ENCODE measurements around the gene GLB1L3.
"Not testable (repeated sequence)": the region's sequence is repeated elsewhere in the genome, so short reads cannot be mapped to it uniquely, and the experiment has no call there.

The GLB1L3 gene

DNA sequence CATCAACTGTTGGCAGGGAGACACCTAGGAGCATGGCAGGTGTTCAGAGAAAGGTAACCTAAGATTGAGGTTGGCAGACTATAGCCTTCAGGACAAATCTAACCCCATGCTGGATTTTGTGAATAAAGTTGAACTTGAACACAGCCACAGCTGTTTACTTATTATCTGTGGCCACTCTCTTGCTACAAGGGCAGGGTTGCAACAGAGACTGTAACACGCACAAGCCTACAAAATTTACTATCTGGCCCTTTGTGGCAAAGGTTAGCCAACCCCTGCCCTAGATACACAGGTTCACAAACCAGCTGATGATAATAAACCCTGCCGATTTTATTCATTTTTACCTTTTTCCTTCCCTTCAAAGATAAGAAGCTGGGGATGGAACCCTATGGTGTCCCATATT lies 25.5 kb upstream of the GLB1L3 start:
- DNase-seq (ENCODE audit: low spot score): no peak

DNA sequence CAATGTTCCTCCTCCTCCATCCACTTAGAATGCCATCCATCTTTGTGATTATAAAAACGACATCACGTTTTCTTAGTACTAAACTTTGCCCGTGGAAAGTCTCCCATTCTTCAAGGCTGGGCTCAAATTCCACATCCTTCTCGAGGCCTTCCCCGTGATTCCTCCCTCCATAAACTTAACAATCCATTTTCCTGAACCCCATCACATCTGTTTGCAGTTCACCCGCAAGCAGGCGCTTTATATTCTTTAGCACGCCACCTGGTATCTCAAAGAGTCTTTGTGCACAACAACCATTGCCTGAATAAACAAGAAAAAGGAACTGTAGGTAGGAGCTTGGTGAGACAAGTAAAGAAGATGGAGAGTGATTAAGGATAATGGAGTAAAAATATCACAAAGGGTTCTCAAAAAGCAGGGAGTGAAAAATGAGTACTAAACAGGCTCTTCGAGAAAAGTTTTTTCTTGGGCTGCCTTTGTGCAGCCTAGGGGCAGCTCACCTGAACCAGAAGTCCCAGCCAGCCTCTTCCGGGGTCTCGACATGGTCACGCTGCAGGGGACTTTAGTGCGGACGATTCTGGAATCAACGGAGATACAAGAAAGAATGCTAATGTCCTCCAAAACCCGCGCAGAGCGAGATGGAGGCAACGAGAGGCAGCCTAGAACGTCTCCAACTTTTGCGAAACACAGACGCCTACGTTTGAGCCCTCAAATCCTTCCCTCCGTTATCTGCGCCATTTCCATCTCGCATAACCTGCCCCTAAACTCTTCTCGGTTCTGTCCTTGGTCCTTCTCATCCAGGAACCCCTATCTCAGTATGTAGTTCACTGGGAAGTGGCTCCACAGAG lies 23.6 kb upstream of the GLB1L3 start:
- DNase-seq (ENCODE audit: low spot score): peak; percentile 54

DNA sequence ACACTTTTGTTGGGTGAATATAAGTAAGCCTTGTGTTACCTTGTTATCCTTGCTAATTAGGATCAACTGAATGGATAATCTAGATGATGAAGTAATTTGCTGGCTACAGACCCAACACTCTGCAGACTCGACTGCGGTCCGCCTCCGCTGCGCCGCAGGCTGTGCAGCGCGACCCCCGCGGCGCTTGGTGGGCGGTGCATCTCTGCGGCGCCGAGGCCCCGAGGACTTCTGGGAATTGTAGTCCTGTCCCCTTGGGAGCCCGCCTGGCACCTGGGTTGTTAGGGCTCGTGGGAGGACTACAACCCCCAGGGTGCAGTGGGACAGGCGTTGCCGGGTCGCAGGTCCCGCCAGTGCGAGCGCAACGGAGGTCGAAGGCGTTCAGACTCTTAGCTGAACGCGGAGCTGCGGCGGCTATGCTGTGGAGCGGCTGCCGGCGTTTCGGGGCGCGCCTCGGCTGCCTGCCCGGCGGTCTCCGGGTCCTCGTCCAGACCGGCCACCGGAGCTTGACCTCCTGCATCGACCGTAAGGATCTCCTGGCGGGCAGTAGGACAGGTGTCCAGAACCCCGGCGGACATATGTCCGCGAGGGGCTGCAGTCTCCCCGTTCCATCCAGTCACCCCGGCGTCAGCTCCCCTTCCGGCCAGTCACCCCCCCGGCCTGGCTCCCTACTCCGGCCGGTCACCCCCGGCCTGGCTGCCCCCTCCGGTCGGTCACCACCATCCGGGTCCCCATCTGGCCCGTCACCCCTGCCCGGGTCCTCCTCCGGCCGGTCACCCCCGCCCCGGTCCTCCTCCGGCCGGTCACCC lies 22.8 kb upstream of the GLB1L3 start, which contains the start of the genes ACAD8 and THYN1:
Gene ACAD8 (plus strand): TSS at position 381 of the 806 bp plus-strand sequence. CDS start 33 bp downstream, at position 414.
Gene THYN1 (minus strand): TSS at position 165 of the 806 bp plus-strand sequence. CDS start 470 bp downstream, outside the sequence.
- peak; percentile 98 for DNase-seq (ENCODE audit: low spot score)

DNA sequence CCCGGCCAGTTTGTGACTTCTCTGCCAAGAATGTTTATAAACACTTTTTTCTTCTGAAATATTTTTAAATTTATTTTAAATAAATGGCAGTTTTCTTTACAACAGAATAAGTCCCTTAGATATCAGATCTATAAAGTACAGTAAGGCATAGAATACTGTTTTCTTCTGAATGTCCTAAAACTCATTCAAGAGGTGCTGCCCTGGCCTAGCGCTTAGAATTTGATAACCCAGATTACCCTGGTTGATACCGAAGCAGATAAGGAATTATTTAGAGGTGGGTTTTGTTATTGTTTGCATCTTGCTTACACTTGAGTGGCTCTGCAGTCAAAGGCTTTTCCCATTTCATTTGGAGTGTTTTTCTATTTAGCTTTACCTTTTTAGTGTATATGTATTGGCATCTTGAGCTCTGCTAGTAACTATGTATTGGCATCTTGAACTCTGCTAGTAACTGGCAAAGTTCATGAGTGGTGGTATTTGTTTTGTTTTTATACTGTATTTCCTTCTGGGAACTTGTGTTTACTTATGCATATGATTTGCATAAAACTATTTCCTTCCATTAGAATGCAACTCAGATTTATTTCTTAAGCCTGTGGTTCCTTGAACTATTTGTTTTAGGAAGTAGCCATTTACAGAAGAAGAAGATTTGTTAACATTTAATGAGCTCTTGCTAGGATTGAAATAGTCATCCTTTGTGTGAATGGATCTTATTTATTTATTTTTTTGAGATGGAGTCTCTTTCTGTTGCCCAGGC lies 21.6 kb upstream of the GLB1L3 start:
- DNase-seq (ENCODE audit: low spot score): no peak

DNA sequence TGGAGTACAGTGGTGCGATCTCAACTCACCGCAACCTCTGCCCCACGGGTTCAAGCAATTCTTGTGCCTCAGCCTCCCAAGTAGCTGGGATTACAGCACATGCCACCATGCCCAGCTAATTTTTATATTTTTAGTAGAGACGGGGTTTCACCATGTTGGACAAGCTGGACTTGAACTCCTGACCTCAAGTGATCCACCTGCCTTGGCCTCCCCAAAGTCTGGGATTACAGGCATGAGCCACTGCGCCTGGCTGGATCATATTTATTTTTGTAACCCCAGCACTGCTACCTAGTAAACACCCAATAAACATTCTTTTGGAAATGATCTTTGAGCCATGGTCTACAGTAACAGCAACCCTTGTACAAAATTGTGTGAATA lies 21.0 kb upstream of the GLB1L3 start:
- not testable (repeated sequence) for DNase-seq (ENCODE audit: low spot score)

DNA sequence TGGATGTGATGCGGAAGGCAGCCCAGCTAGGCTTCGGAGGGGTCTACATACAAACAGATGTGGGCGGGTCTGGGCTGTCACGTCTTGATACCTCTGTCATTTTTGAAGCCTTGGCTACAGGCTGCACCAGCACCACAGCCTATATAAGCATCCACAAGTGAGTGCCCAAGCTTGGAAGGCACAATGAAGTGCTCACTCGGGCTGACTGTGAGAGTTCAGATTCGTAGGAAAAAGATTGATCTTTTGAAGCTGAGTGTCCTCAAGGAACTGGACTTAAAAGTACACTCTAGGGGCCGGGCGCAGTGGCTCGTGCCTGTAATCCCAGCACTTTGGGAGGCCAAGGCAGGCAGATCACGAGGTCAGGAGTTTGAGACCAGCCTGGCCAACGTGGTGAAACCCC lies 19.1 kb upstream of the GLB1L3 start:
- DNase-seq (ENCODE audit: low spot score): no peak

DNA sequence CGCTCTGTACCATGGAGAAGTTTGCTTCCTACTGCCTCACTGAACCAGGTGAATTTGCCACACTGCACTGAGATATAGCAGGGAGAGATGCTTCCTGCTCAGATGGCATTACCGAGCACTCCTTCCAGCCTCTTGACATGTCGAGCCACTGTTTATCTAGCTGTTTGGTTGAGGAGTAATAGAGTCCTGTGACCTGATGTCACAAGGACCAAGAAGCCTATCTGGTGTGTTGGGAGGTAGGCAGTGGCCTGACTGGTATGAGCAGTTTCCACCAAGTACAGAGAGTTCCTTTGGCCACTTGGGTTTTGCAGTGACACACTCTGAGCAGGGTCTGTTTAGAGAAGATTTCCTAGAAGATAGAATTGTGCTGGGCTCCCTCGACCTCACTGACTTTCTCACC lies 17.6 kb upstream of the GLB1L3 start:
- no peak for DNase-seq (ENCODE audit: low spot score)

DNA sequence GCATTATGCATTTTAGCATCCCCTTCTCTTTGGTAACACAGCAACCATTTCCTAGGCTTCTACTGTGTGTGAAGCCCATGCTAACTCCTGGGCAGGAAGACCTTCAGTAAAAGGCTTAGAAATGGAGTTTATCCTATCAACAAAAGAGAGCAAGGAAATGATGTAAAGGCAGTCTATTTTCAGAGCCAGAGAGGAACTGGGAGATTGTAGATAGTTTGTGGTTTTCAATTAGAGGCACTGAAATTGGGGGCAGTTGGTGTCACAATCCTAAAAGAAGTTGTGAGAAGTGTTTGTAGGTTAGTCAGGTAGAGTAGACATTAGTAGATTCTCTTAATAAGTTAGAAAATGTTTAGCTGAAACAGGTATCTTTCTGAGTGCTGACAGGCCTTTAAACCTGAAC lies 15.7 kb upstream of the GLB1L3 start:
- DNase-seq (ENCODE audit: low spot score): no peak

DNA sequence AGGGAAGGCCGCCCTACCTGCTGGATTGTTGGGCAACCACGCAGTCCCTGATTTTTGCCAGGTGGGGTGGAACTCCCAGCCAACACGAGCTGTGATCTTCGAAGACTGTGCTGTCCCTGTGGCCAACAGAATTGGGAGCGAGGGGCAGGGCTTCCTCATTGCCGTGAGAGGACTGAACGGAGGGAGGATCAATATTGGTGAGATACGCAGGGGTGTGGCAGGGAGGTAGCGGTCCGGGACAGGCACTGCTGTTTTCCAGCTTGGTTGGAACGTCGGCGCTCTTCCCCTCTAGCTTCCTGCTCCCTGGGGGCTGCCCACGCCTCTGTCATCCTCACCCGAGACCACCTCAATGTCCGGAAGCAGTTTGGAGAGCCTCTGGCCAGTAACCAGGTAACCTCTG lies 15.2 kb upstream of the GLB1L3 start:
- DNase-seq (ENCODE audit: low spot score): no peak

DNA sequence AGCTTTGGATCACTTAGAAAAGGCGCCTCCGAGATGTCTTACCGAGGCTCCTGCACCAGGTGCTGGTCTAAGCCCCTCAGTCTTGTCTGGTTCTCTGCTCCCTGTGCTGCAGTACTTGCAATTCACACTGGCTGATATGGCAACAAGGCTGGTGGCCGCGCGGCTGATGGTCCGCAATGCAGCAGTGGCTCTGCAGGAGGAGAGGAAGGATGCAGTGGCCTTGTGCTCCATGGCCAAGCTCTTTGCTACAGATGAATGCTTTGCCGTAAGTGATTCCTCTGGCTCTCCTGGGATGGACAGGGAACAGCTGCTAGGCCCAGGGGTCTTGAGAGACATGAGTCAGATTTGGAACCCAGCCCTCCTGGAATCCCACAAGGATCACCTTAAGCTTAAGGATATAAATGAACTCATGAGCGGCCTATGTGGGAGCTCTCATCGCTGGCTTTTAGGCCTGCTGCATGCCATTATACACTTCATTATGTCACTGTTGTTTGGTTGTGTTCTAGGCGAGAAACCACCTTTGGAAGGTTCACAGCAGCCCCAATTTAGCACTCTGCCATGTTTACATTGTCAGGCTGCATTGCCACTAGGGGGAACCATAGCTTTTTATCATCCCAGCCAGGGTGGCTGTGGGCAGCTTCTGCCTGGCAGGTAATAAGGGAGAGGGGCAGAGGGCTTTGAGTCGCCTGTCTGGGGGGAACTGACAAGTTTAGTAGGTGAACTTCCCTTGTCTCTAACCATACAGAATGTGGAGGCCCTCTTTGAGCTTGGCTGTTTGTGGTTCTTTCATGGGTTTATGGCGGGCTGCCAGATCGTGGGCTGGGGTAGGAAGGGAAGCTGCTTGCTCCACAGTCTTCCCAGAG lies 14.3 kb upstream of the GLB1L3 start:
- peak; percentile 53 for DNase-seq (ENCODE audit: low spot score)

DNA sequence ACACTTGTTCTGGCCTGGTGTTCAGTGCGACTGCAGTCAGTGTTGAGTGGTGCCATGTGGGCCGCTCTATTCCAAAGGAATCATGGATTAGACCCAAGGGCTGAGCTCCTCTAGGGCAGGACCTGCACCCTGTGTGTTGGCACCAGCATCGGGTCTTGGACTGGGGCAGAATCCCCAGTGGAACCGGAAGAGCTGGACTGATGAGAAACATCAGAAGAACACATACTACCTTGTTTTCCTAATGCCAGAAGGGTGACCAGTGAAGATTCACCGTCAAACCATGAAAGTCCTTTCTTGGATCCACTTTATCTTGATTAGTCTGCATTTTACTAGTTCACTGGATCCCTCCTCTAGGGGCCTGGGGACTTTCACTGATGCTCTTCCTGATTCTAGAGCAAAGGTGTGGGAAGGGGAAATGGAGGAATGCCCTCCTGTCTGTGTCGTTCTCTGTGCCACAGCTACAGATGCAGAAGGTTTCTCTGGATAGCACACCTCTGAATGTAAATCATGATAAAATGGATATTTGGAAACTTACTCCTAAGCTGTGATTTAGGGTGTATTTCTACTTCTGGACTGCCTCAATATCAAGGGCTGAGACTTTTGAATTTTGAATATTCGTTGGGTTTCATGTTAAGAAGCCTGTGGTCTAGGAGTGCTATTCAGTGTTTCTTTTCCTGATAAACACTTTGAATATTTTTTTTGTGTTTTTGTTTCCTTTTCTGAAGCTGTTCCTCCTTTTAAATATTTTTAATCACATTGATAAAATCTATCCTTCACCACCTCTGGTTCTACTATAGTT lies 11.0 kb upstream of the GLB1L3 start:
- DNase-seq (ENCODE audit: low spot score): no peak

DNA sequence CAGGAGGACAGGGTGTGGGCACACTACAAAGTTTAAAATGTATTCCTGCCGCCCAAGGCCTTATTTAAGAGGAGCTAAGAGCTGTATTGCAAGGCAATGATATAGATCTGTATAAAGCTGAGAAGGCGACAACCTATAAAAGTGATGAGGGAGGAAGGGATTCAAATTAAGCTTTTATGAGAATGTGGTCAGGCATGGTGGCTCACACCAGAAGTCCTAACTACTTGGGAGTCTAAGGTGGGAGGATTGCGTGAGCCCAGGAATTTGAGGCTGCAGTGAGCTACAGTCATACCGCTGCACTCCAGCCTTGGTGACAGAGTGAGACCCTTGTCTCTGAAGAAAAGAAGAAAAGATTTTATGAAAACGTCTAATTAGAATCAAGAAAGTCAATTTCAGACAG lies 9.7 kb upstream of the GLB1L3 start:
- no peak for DNase-seq (ENCODE audit: low spot score)

DNA sequence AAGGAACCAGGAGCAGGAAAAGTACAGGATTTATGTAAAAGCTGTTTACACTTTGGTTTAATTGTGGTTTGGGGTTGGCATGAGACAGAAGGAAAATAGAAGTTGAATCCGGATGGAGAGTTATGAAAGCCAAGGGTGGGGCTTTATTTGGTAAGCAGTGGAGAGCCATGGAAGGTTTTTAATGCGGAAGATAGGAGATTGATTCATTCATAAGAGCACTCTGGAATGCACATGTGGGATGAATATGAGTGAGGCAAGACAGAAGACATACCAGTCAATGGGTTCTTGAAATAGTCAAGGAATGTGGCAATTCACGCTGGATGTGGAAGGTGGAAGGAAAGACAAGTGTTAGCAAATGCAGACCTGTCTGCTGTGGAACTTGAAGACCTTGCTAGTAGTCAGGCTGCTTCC lies 9.3 kb upstream of the GLB1L3 start:
- DNase-seq (ENCODE audit: low spot score): peak; percentile 87

DNA sequence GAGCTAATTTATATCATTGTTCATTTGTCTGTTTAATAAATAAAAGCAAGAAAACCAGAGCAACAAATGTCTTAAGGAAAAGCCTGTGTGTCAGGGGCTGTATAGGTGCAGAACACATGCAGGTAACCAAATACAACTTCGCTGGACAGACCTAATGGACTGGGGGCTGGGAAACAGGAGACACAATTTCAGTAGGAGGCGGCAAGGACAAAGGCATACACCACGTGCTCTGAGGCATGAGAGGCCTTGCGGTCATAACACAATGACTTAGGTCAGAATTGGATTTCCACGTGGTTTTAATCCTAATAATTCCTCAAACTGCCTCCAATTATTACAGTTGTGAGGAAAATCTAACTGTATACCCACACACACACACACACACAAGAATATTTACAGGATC lies 8.7 kb upstream of the GLB1L3 start:
- DNase-seq (ENCODE audit: low spot score): no peak

DNA sequence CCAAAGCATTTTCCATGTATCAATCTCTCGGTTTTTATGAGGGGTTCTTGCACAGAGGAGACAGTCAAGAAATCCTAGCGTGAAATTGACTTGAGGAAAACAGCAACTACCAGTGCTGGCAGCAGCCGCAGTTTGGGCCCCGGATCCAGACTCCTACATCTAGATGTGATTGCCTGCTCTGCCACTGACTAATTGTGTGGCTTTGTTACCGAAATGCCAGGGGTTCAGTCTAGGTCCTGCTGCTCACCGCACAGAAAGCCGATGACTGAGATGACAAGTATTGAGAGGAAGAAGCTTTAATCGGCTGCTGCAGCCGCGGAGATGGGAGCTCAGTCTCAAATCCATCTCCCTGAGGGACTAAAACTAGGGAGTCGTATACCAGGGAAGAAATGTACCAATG lies 8.2 kb upstream of the GLB1L3 start:
- DNase-seq (ENCODE audit: low spot score): no peak

DNA sequence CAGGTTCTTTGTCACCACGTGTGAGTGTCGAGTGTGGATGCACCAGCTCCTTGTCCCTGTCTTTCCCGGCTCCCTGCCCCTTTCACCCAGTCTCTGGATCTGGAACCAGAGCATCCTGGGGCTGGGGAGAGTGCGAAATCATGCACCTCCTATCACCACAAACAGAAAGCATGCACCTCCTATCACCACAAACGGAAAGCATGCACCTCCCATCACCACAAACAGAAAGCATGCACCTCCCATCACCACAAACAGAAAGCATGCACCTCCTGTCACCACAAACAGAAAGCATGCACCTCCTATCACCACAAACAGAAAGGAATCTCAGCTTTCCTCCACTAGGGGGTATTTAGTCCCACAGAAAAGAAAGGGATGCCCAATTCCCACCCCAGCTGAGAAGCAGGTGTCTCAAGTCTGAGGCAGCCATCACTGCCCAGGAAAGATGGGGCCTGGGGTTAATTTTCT lies 5.9 kb upstream of the GLB1L3 start:
- DNase-seq (ENCODE audit: low spot score): no peak

DNA sequence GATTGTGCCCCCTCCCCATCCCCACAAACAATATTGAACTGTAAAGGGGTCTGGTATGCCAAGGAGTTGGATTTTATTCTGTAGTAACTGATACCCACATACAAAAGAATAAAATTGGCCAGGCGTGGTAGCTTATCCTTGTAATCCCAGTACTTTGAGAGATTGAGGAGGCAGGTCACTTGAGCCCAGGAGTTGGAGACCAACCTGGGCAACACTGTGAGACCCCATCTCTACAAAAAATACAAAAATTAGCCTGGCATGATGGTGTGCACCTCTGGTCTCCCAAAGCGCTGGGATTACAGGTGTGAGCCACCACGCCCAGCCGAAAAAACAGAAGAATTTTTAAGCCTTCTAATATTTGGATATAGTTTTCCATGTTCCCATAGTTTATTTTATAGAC lies 4.2 kb upstream of the GLB1L3 start:
- DNase-seq (ENCODE audit: low spot score): no peak

DNA sequence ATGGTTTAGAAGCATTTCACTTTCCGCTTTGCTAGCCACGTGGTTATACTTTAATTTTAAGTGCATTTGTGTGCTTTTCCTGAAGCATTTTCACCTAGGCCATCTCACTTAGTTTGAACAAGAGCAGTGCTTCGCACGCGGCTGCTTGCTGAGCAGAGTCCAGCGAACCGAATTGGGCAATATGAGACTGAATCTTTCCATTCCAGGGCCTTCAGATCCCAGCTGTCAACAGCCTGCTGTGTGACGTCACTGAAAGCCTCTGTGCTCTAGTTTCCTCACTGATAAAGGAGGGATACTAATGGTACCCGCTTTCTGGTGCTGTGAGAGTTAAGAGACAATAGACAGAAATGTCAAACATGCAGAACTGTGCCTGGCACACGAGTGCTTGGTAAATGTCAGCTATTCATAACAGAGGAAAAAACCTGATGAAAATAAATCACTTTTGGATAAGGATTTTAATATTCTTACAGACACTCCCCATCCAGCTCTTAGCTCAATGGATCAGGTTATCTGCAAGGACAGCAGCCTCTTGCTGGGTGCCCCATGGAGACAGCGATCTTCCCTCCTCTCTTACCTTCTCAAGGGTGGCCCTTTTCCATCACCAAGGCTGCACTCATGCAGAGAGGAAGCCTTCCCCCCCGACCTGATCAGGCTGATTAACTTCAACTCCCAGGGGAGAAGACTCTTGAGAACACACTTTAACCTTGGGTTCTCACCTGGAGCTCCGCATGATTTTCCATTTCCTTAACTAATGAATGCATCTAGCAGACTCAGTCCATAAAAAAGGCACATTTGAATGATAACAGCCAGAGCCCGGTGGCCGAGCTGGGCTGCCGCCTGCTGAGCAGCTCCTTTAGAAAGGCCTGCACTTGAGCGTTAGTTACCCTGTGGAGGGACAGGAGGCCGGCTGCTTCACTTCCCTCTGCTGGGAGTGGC lies 3.5 kb upstream of the GLB1L3 start:
- DNase-seq (ENCODE audit: low spot score): peak; percentile 63

DNA sequence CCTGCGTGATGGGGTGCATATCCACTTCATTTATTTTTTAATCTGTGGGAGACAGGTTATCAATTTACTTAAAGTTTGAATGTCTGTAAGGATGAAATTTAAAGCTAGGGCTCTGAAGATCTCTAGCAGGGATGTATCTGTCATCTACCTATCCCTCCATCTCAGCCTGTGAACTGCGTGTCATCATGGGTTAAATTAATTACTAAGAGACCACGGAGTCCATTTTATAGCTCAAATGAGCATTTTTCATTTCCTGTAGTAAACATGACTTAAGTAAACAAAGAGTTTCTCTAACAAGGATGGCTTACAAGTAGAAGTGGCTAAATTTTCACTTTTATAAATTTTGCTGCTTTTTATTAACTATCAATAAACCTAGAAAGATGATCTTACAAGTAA lies 2.9 kb upstream of the GLB1L3 start:
- DNase-seq (ENCODE audit: low spot score): no peak
